ENCODE measurements around the gene ACAA2. TPM values are rescaled to one million over a fixed set of nuclear protein-coding genes. Genes with fewer than 3 reads are reported as not detected.
"Not testable (repeated sequence)": the region's sequence is repeated elsewhere in the genome, so short reads cannot be mapped to it uniquely, and the experiment has no call there.

The ACAA2 gene
- total and polyA plus RNA-seq, 10 donors: 20.9 to 44.0 (median 34.0) TPM

DNA sequence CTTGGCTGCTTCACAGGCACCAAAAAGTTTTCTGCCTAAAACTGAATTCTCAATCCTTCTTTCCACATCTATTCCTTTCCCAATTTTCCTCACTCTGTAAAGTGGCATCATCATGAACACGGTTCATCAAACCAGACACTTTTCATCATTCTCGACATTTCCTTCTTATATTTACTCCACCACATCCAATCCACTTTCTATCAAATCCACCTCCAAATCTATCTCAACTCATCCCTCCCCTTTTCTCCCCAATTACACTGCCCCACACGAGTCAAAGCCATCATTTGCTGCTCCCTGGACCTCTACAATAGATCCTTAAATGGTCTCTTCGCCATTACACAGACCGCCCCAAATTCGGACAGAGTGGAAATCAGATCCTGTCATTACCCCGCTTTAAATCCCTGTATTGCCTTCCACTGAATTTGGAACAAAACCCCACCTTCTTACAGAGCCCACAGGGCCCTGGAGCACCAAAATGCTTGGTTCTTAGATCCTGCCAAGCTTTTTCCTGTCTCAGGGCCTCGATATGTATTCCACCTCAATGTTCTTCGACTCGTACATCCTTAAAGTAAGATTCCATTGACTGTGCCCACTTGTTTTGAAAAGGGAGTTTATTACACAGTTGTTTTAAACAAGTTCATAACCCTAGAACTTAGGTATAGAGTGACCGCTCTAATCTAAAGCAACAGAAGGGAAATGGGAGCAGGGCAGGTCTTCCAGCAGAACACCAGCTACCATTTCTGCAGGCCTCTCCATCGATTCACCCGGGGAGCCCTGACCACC is 856 bp downstream of the ACAA2 start:
- WGBS, 5 donors: 58 to 65% (median 60%) methylated on average over 12 to 13 of the region's 13 CpGs
- Histone ChIP-seq H3K4me3 (peak overlapping the region; percentile 69 to 84 (median 72)), H3K36me3 (peaks cover 0 to 11% (median 0%) of the 10 kb centered on the region in 6 donors), H3K4me1 (peaks cover 14 to 52% (median 28%) of the 10 kb centered on the region in 6 donors), H3K27ac (peak overlapping the region; percentile 95 to 99 (median 98)), H3K27me3 (replicated peaks in 1 of 7) (no peaks in the 10 kb centered on the region), H3K9me3 (peaks cover 0 to 32% (median 21%) of the 10 kb centered on the region in 8 donors)
- DNase-seq: no peak
- TF ChIP-seq POLR2A (IDR thresholded peaks at IDR 0.05): no peak
- TF ChIP-seq POLR2AphosphoS5 (IDR thresholded peaks at IDR 0.05): no peak
- TF ChIP-seq CTCF (IDR thresholded peaks at IDR 0.05 in 8 of 11, conservative IDR thresholded peaks at IDR 0.05 in 3 of 11): no peak
- intact Hi-C loops (cut with DNase I; ENCODE audit: low total_unique reads): no loop called here

DNA sequence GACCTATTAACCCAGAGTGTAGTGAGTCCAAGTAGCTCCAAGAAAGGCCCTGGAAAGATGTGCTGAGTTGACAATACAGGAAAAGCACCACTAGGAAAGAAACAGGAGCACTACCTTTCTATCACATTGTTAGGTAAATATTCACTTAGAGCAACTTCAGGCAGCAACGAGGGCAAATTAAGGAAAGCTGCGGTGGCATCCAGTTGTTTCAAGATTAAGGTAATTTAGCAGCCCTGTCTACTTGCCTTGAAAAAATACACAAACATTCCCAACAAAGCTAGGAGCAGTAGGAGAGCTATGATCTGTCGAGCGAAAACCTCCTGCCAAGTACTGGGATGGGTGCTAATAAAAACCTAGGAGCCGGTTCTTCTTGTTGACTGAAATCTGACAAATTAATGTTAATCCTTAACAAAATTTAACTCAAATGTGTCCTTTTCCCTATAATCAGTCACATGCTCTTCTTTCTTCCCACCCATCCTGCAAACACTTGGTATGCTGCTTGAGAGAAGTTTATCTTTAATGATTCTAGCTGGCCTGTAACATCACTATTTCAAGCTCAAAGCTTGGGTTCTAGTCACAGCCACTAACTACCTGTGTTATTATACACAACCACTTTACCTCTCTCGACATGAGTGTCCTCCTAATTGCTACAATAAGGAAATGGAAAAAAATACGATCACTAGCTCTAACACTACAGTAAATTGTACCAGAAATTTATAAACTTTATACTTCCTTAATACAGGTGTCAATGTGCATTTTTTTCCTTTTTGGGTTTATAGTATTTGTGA is 2.0 kb downstream of the ACAA2 start:
- no peaks in the 10 kb centered on the region for H3K27me3 ChIP-seq (replicated peaks in 1 of 7)
- peaks cover 0 to 32% (median 21%) of the 10 kb centered on the region in 8 donors for H3K9me3 ChIP-seq
- WGBS, 5 donors: 77 to 90% (median 85%) methylated on average over 7 of the region's 7 CpGs
- TF ChIP-seq POLR2AphosphoS5 (IDR thresholded peaks at IDR 0.05): no peak
- no peak overlapping the region for H3K4me3 ChIP-seq
- no peak overlapping the region for H3K27ac ChIP-seq
- intact Hi-C loops (cut with DNase I; ENCODE audit: low total_unique reads): no loop called here
- DNase-seq: no peak
- H3K4me1 ChIP-seq: peaks cover 14 to 48% (median 28%) of the 10 kb centered on the region in 6 donors
- H3K36me3 ChIP-seq: peaks cover 0 to 11% (median 0%) of the 10 kb centered on the region in 6 donors

DNA sequence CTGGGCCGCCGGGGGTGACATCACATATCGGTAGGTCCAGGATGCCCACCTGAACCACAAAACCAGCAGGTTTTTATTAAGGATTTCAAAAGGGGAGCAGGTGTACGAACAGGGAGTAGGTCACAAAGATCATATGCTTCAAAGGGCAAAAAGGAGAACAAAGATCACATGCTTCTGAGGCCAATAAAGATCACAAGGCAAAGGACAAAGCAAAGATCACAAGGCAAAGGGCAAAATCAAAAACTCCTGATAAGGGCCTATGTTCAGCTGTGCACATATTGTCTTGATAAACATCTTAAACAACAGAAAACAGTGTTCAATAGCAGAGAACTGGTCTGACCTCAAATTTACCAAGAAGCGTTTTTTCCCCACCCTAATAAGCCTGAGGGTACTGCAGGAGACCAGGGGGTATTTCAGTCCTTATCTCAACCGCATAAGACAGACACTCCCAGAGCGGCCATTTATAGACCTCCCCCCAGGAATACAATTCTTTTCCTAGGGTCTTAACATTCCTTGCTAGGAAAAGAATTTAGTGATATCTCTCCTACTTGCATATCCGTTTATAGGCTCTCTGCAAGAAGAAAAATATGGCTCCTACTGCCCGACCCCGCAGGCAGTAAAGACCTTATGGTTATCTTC is 4.7 kb downstream of the ACAA2 start:
- peaks cover 0 to 11% (median 0%) of the 10 kb centered on the region in 6 donors for H3K36me3 ChIP-seq
- H3K9me3 ChIP-seq: peaks cover 0 to 32% (median 21%) of the 10 kb centered on the region in 8 donors
- H3K27ac ChIP-seq; H3K4me3 ChIP-seq; H3K27me3 ChIP-seq (replicated peaks in 1 of 7); DNase-seq; intact Hi-C loops (cut with DNase I; ENCODE audit: low total_unique reads): not testable (repeated sequence)
- WGBS, 5 donors: 92 to 98% (median 96%) methylated on average over 10 of the region's 10 CpGs
- peaks cover 11 to 25% (median 22%) of the 10 kb centered on the region in 6 donors for H3K4me1 ChIP-seq

GRCh38 chr18:49804096-49804495 is 9.2 kb downstream of the ACAA2 start:
- DNase-seq: no peak
- intact Hi-C loops (cut with DNase I; ENCODE audit: low total_unique reads): no loop called here

More at GRCh38 chr18:49804096-49804495, 9.2 kb downstream of the ACAA2 start:
- peaks cover 0 to 36% (median 6%) of the 10 kb centered on the region in 6 donors for H3K36me3 ChIP-seq
- 85 to 97% (median 92%) methylated on average over 5 of the region's 5 CpGs for WGBS, 5 donors
- peaks cover 0 to 16% (median 12%) of the 10 kb centered on the region in 8 donors for H3K9me3 ChIP-seq
- no peaks in the 10 kb centered on the region for H3K27me3 ChIP-seq (replicated peaks in 1 of 7)
- no peak overlapping the region for H3K27ac ChIP-seq
- H3K4me3 ChIP-seq: no peak overlapping the region
- no peaks in the 10 kb centered on the region for H3K4me1 ChIP-seq
- no peak for TF ChIP-seq POLR2AphosphoS5 (IDR thresholded peaks at IDR 0.05)
- no peak for TF ChIP-seq CTCF (IDR thresholded peaks at IDR 0.05 in 8 of 11, conservative IDR thresholded peaks at IDR 0.05 in 3 of 11)
- no peak for TF ChIP-seq POLR2A (IDR thresholded peaks at IDR 0.05)
